ENCODE measurements around the gene TOP2B.

DNA sequence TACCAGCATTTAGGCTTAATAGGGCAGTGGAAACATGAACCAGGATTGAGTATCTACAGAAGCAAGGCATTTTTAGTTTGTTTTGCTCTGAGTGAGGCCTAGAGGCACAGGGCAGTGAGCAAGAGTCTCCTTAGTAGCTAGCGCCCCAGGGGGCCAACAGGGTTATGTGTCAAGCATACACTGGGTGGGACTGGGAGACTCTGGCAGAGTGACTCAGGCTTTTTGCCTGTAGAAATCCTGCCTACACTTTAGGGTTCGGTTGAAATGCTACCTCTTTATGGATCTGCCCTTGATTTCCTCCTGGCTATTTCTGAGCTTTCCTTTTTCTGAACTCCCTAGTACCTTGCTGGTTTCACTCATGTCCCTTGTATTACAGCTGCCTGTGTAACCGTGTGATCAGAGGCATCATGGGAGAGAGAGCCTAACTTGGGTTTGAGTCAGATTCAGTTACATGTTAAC, 72.2 kb downstream of the TOP2B start:
- TF ChIP-seq, protein P1, sequence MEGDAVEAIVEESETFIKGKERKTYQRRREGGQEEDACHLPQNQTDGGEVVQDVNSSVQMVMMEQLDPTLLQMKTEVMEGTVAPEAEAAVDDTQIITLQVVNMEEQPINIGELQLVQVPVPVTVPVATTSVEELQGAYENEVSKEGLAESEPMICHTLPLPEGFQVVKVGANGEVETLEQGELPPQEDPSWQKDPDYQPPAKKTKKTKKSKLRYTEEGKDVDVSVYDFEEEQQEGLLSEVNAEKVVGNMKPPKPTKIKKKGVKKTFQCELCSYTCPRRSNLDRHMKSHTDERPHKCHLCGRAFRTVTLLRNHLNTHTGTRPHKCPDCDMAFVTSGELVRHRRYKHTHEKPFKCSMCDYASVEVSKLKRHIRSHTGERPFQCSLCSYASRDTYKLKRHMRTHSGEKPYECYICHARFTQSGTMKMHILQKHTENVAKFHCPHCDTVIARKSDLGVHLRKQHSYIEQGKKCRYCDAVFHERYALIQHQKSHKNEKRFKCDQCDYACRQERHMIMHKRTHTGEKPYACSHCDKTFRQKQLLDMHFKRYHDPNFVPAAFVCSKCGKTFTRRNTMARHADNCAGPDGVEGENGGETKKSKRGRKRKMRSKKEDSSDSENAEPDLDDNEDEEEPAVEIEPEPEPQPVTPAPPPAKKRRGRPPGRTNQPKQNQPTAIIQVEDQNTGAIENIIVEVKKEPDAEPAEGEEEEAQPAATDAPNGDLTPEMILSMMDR (IDR thresholded peaks at IDR 0.05; ENCODE audit: low read depth, low read length, poor library complexity, severe bottlenecking), result no peak
- TF ChIP-seq EZH2phosphoT487 (IDR thresholded peaks at IDR 0.05; ENCODE audit: borderline replicate concordance, low read length), result no peak

Data from DOHH2 (cell line).